Vagina (tissue), 2 donors: ENCODE data around the gene LRCH4. TPM values are rescaled to one million over a fixed set of nuclear protein-coding genes. Genes with fewer than 3 reads are reported as not detected.
A peak's percentile ranks its signal among the peaks of the same experiment; 100 is the strongest.
"Not testable (repeated sequence)": the region's sequence is repeated elsewhere in the genome, so short reads cannot be mapped to it uniquely, and the experiment has no call there.

Source experiments
- DNase-seq, 2 donors: peaks; one replicate each; pipeline ENCODE4 v3.0.0-alpha.2; 2017; ENCODE audit errors: extremely low spot score in 2 of 2
- H3K27ac ChIP-seq: fragments of 200-600 bp; sonication (generic); one replicate; pipeline ENCODE4 v1.5.1; 2019
- H3K27me3 ChIP-seq: fragments of 200-600 bp; sonication (generic); one replicate; pipeline ENCODE4 v1.5.1; 2019
- H3K36me3 ChIP-seq, 2 donors: fragments of 200-600 bp; sonication (generic); one replicate each; pipeline ENCODE4 v1.5.1; 2017 to 2019
- H3K4me1 ChIP-seq: fragments of 200-600 bp; sonication (generic); one replicate; pipeline ENCODE4 v1.5.1; 2019
- H3K4me3 ChIP-seq, 2 donors: fragments of 200-600 bp; sonication (generic); 1 replicate in 1 of 2; 2 replicates in 1 of 2; pipeline ENCODE4 v1.5.1; 2016 to 2019
- H3K9me3 ChIP-seq: fragments of 200-600 bp; sonication (generic); one replicate; pipeline ENCODE4 v1.5.1; 2019
- CTCF ChIP-seq, 3 experiments: fragments of 450-650 bp in 2 of 3; fragments of 200-600 bp in 1 of 3; sonication (generic) in 1 of 3; IDR thresholded peaks; one replicate each; pipeline ENCODE4 v1.5.1; 2017 to 2019; ENCODE audit warnings: antibody characterized with exemption in 3 of 3, mild to moderate bottlenecking in 2 of 3, moderate library complexity in 2 of 3
- POLR2A ChIP-seq, 2 donors: fragments of 450-650 bp; IDR thresholded peaks; one replicate each; pipeline ENCODE4 v1.6.1; 2017; ENCODE audit warnings: antibody characterized with exemption in 2 of 2, mild to moderate bottlenecking in 2 of 2, moderate library complexity in 2 of 2
- POLR2AphosphoS5 ChIP-seq, 2 donors: sonication (generic); formaldehyde crosslinking; IDR thresholded peaks; one replicate each; pipeline ENCODE4 v1.9.0; 2017; ENCODE audit warnings: antibody characterized with exemption in 2 of 2, mild to moderate bottlenecking in 2 of 2, low read depth in 1 of 2; ENCODE audit not compliant: insufficient read depth in 1 of 2
- intact Hi-C: fragments of 100-400 bp; cut with DNase I; formaldehyde crosslinking; loops from one replicate; pipeline ENCODE4 v1.15.1; 2023
- total RNA-seq: library from RNA; depleted of rRNA; stranded (reverse); fragments of >200 nt; gene quantifications from one replicate; pipeline ENCODE4 v1.2.3, GENCODE V29; 2016

The LRCH4 gene
- total RNA-seq, 1 donor from 2014 or later = 72.2 TPM

- H3K4me1 ChIP-seq = peaks cover 36% of the 10 kb centered on the region
- no peaks in the 10 kb centered on the region for H3K27me3 ChIP-seq
- intact Hi-C loops = loop anchor here (10.0 kb wide), 1 partner anchor 325 kb away; the partner anchor contains the start of gene TRIP6
- peak overlapping the region; percentile 55 for H3K27ac ChIP-seq
- H3K36me3 ChIP-seq = no peaks in the 10 kb centered on the region
- H3K4me3 ChIP-seq = peak overlapping the region; percentile 82 to 83
- no peaks in the 10 kb centered on the region for H3K9me3 ChIP-seq
- DNase-seq = no peak
- no peak for TF ChIP-seq POLR2AphosphoS5 (IDR thresholded peaks at IDR 0.05; ENCODE audit: insufficient read depth in 1 of 2, low read depth in 1 of 2)
- no peak for TF ChIP-seq POLR2A (IDR thresholded peaks at IDR 0.05)
- TF ChIP-seq CTCF (IDR thresholded peaks at IDR 0.05) = no peak
Observed at GRCh38 chr7:100539436-100540006, 46.4 kb downstream of the LRCH4 start.

- H3K36me3 ChIP-seq = no peaks in the 10 kb centered on the region
- DNase-seq = peak; percentile 100
- peak within 1 kb of the TSS; percentile 82 to 83 for H3K4me3 ChIP-seq
- H3K4me1 ChIP-seq = peaks cover 30% of the 10 kb centered on the region
- H3K27me3 ChIP-seq = no peaks in the 10 kb centered on the region
- peak; percentile 91 to 96 for TF ChIP-seq POLR2AphosphoS5 (IDR thresholded peaks at IDR 0.05; ENCODE audit: insufficient read depth in 1 of 2, low read depth in 1 of 2)
- no peak for TF ChIP-seq CTCF (IDR thresholded peaks at IDR 0.05)
- peak in 1 of 2 donors; percentile 55 for TF ChIP-seq POLR2A (IDR thresholded peaks at IDR 0.05)
- peak within 1 kb of the TSS; percentile 55 for H3K27ac ChIP-seq
- intact Hi-C loops = no loop called here
- H3K9me3 ChIP-seq = no peaks in the 10 kb centered on the region
Observed at GRCh38 chr7:100538654-100539435, 47.1 kb downstream of the LRCH4 start, which contains the start of gene AGFG2. AGFG2 (plus strand) TSS chr7:100539203; CDS start chr7:100539347, 144 bp downstream.

- no peak for DNase-seq
- peak overlapping the region; percentile 31 to 82 for H3K4me3 ChIP-seq
Observed at GRCh38 chr7:100538348-100538653, 47.6 kb downstream of the LRCH4 start.

GRCh38 chr7:100536695-100537094, 49.2 kb downstream of the LRCH4 start:
- H3K4me3 ChIP-seq, H3K36me3 ChIP-seq, H3K27me3 ChIP-seq, intact Hi-C loops, DNase-seq, H3K27ac ChIP-seq, H3K9me3 ChIP-seq: not testable (repeated sequence)
- peaks cover 23% of the 10 kb centered on the region for H3K4me1 ChIP-seq

More at GRCh38 chr7:100538348-100538653, 47.6 kb downstream of the LRCH4 start:
- intact Hi-C loops = no loop called here
- Histone ChIP-seq H3K36me3 (no peaks in the 10 kb centered on the region), H3K9me3 (no peaks in the 10 kb centered on the region), H3K27ac (no peak overlapping the region), H3K4me1 (peaks cover 24% of the 10 kb centered on the region), H3K27me3 (no peaks in the 10 kb centered on the region)
- TF ChIP-seq POLR2A (IDR thresholded peaks at IDR 0.05) = no peak
- no peak for TF ChIP-seq POLR2AphosphoS5 (IDR thresholded peaks at IDR 0.05; ENCODE audit: insufficient read depth in 1 of 2, low read depth in 1 of 2)
- no peak for TF ChIP-seq CTCF (IDR thresholded peaks at IDR 0.05)

- H3K27ac ChIP-seq, H3K4me3 ChIP-seq, DNase-seq, H3K36me3 ChIP-seq, intact Hi-C loops, H3K9me3 ChIP-seq, H3K27me3 ChIP-seq: not testable (repeated sequence)
- peaks cover 23% of the 10 kb centered on the region for H3K4me1 ChIP-seq
Observed at GRCh38 chr7:100535982-100536381, 49.9 kb downstream of the LRCH4 start.
